SK-MEL-5 (cell line): ENCODE measurements around the gene PARN. TPM values are rescaled to one million over a fixed set of nuclear protein-coding genes. Genes with fewer than 3 reads are reported as not detected.
"Not testable (repeated sequence)": the region's sequence is repeated elsewhere in the genome, so short reads cannot be mapped to it uniquely, and the experiment has no call there.

Experiments used
- DNase-seq: peaks from one replicate; pipeline ENCODE4 v3.0.0-alpha.2; 2016; ENCODE audit warnings: low read depth, low spot score
- in situ Hi-C: cut with HindIII; loops from 2 replicates; pipeline ENCODE4 v1.10.0; 2016; ENCODE audit warnings: low sequenced_read_pairs, high pct_unique_total_duplicates, low pct_unique_long_range_greater_than_20kb
- polyA plus RNA-seq, 2 experiments: library from polyadenylated mRNA; depleted of rRNA; stranded (reverse); fragments of >200 nt; gene quantifications; 2 replicates each; pipeline ENCODE4 v1.2.3, GENCODE V29; 2015
- total RNA-seq: library from RNA; depleted of rRNA; stranded (reverse); fragments of >200 nt; shearing (Covaris generic); gene quantifications from 2 replicates; pipeline ENCODE4 v1.2.3, GENCODE V29; 2014; rRNA removed

The PARN gene, protein sequence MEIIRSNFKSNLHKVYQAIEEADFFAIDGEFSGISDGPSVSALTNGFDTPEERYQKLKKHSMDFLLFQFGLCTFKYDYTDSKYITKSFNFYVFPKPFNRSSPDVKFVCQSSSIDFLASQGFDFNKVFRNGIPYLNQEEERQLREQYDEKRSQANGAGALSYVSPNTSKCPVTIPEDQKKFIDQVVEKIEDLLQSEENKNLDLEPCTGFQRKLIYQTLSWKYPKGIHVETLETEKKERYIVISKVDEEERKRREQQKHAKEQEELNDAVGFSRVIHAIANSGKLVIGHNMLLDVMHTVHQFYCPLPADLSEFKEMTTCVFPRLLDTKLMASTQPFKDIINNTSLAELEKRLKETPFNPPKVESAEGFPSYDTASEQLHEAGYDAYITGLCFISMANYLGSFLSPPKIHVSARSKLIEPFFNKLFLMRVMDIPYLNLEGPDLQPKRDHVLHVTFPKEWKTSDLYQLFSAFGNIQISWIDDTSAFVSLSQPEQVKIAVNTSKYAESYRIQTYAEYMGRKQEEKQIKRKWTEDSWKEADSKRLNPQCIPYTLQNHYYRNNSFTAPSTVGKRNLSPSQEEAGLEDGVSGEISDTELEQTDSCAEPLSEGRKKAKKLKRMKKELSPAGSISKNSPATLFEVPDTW
- total RNA-seq = 97.6 and 102 TPM in 2 replicates
- 92.2 and 102 TPM in 2 replicates for polyA plus RNA-seq (2015; cell fraction: cytosol; rRNA removed)
- 194 and 208 TPM in 2 replicates for polyA plus RNA-seq (2015; cell fraction: nucleus; rRNA removed)

DNA sequence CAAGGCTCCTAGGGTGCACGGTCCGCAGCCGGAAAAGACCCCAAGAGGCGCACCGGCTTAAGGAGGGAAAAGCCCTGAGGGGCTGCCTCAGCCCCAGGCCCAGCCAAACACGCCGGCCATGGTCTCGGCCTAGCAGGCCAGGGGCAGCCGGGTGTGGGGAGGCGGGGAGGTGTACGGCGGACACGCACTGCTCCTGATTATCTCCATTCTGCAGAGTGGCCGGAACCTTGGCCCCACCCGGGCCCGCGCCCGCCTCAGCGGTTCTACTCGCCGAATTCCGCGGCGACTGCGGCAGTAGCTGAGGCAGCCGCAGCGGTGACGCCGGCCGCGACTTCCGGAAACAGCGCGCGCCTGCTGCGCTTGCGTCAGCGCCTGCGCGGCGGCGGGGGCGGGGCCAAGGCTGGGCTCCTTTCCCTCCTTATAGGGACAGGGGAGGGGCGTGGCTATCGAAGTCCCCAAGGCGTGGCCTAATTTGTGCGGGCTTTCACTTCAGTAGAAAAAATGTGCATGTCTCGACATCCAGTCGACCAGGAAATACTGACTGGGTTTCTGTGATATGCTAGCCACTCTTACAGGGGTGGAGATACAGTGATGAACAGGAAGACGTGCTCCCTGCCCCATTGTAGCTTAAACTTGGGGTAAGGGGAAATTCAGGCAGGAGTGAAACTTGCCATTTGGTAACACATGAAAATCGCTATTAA, at the start of gene PARN:
Gene PARN (minus strand): TSS at position 342 of the 701 bp plus-strand sequence. CDS start 135 bp downstream, at position 207.
- in situ Hi-C loops = no loop called here
- DNase-seq = peak; percentile 98

DNA sequence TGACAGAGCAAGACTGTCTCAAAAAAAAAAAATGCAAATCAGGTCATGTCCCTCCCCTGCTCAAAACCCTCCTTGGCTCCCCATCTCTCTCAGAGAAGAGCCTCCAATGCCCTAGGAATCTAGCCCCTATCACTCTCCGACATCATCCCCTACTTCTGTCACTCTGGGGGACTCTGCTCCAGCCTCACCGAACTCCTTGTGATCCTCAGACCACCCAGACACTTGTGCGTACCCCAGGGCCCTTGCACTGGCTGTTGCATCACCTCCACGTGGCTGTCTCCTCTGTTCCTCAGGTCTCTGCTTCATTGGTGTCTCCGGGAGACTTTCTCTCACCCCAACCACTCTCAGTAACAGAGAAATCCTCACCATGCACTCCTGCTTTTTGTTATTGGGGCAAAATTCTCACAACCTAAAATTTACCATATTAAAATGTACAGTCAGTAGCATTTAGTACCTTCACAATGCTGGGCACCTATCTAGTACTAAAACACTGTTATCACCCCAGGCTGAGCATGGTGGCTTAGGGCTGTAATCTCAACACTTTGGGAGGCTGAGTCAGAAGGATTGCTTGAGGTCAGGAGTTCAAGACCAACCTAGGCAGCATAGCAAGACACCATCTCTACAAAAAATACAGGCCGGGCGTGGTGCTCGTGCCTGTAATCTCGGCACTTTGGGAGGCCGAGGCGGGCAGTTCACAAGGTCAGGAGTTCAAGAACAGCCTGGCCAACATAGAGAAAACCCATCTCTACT, 48.9 kb upstream of the PARN start:
- in situ Hi-C loops = no loop called here

GRCh38 chr16:14677627-14678026, 47.6 kb upstream of the PARN start:
- DNase-seq = no peak
- in situ Hi-C loops = no loop called here

More for the DNA sequence above, 48.9 kb upstream of the PARN start:
- DNase-seq = no peak

DNA sequence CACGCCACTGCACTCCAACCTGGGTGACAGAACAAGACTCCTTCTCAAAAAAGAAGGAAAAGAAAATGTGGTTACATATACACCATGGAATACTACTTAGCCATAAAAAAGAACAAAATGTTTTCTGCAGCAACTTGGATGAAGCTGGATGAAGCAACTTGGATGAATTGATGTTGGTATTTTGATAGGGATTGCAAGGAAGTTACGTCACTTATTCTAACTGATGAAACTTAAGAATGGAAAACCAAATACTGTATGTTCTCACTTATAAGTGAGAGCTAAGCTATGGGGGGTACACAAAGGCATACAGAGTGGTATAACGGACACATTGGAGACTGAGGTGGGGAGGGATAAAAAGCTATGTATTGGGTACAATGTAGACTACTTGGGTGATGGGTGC, 46.6 kb upstream of the PARN start:
- no peak for DNase-seq
- in situ Hi-C loops = no loop called here

DNA sequence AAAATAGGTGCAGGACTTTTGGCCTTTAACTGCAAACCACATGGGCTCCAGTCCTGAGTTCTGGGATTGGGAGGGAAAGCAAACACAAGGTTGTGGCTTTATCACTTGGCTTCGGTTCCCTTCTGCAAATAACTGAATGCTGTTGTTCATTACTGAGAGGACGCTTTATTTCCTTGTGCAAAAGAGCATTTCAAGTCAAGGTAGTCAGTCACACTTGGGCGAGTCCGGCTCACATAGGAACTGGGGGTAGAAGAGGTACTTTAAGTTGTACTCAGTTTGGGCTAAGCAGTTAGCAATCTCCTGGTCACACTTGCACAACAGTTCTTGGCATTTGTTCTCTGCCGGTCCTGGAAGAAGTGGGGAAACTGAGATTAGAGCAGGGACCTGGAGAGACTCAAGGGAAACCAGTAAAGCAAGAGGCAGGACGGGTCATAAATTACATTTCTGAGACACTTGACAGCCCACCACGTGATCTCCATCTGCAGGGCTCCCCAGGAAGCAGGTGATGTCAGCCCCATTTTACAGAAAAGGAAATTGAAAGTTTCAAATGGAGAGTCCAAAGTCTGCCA, 42.4 kb upstream of the PARN start:
- in situ Hi-C loops = no loop called here
- DNase-seq = peak; percentile 15

GRCh38 chr16:14669776-14670175, 39.7 kb upstream of the PARN start:
- in situ Hi-C loops = no loop called here
- DNase-seq = peak; percentile 15

DNA sequence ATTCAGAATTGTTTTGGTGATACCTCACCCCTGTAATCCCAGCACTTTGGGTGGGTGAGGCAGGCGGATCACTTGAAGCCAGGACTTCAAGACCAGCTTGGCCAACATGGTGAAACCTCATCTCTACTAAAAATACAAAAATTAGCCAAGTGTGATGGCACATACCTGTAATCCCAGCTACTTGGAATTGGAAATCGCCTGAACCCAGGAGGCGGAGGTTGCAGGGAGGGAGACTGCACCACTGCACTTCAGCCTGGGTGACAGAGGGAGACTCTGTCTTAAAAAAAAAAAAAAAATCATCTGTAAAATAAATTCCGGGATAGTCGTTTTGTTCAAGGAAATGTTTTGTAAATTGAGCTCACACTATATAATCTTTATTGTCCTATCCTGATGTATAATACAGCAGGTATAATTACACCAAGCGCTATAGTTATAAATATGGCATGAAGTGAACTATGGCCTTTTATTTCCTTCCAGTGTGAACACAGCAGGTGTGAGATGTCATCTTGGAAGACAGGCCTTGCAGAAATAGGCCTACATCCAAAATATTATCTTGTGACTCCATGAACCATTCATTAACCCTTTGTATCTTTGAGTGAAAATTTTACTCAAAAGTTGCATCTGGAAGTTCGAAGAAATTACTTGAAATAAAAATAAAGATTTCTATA, 38.6 kb upstream of the PARN start:
- in situ Hi-C loops = no loop called here
- DNase-seq = no peak

DNA sequence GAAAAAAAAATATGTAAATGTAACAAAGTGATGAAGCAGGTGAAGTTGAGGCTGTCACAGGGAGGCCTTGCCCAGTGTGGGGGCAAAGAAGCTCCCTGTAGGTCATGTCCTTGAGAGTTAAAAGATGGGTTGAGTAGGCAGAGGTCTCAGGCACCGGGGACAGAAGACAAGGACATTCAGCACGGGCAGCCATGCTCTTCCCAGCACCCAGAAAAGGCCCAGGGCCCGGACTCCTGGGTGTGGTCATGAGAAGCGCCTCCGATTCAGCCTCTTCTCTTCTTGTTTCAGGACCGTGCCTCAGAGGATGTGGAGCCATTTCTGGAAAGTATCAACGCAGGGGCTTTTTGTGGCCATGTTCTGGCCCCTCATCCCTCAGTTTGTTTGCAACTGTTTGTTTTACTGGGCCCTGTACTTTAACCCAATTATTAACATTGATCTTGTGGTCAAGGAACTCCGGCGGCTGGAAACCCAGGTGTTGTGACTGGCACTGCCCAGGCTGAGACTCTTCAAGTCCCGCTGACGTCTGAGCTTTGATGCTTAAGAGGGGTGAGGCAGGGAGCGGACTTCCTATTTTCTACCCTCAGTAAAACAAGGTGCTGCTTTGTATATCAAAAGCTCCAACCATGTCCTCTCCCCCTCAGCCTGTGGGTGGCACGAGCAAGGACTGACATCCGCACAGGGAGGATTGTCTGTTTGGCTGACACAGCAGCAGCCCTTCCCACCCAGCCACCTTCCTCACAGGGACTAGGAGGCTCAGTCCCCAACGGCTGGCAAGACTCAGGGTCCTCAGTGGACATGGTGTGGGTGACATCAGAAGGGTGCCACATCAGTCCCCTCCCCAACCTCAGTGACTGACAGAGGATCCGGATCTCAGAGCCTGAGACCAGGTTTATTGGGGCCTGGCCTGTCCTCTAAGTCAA, 37.5 kb upstream of the PARN start:
- in situ Hi-C loops = no loop called here

DNA sequence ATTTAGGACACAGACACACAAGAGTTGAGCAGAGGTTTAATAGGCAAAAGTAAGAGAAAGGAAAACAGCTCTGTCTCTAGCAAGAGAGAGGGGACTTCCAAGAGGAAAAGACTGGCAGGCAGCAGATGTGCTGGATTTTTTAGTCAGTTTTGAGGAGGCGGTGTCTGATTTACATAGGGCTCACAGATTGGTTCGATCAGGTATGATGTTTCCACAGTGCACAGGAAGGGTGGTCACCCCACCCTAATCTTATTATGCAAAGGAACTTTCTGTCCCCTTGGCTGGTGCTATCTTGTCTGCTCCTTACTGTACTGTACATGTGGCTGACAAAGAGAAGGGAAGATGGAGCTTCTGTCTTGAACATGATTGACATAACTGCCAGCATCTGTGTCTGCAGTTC, 28.0 kb upstream of the PARN start:
- in situ Hi-C loops = no loop called here
- DNase-seq = no peak

More for the DNA sequence above, 37.5 kb upstream of the PARN start:
- no peak for DNase-seq

DNA sequence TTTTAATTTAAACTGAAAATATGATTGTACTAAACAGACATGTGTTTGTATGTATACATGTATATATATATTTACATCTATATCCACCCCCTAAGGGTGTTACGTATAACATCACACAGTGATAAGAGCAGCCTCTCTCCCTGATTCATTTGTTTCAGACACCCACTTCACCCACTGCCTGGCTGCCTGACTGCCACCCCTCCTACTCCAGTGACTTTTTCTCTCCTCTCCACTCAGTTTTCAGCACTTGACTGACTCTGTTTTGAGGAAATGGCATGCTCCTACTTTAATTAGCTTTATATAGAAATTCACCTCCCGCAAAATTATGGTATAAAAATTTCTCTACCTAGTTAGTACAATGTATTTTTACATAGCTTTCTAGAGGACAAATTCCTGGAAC, 22.7 kb upstream of the PARN start:
- no peak for DNase-seq
- in situ Hi-C loops = no loop called here

DNA sequence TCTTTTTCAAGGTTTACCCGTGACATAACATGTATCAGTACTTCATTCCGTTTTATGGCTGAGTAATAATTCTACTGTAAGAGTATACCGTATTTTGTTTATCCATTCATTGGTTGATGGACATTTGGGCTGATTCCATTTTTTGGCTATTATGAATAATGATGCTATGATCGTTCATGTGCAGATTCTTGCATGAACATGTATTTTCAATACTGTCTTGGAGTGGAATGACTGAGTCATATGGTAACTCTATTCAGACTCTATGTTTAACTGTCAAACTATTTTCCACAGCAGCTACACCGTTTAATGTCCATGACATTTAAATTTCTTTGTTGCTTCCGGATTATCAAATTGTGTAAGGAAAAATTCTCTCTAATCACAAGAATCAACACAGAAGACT, 20.6 kb upstream of the PARN start:
- in situ Hi-C loops = no loop called here
- no peak for DNase-seq

DNA sequence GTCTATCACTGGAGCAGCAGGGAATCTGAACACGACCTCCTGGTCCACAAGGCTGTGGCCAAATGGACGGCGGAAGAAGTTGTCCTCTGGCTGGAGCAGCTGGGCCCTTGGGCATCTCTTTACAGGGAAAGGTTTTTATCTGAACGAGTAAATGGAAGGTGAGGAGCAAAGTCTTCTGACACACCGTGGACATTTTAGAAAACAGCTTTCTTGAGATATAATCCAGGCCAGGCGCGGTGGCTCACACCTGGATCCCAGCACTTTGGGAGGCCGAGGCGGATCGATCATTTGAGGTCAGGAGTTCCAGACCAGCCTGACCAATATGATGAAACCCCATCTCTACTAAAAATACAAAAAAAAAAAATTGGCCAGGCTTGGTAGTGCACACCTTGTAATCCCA, 19.8 kb upstream of the PARN start:
- no peak for DNase-seq
- in situ Hi-C loops = no loop called here

- DNase-seq = no peak
- in situ Hi-C loops = no loop called here
These were observed 11.9 kb upstream of the PARN start for GRCh38 chr16:14641926-14642325.

DNA sequence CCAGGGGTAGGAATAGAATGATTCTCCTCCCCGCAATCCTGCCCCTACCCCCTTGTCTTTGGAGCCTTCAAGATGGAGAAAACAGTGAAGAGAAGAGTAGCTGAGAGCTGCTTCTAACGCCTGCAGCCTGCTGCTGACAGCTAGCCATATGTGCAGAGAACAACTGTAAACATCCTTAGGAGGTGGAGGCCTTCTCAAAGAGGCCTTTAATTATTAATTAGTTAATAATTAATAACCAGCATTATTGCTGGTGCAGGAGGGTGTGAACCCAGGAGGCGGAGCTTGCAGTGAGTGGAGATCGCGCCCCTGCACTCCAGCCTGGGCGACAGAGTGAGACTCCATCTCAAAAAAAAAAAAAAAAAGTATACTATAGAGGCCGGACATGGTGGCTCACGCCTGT, 11.1 kb upstream of the PARN start:
- in situ Hi-C loops = no loop called here
- no peak for DNase-seq

GRCh38 chr16:14640538-14640937, 10.5 kb upstream of the PARN start:
- DNase-seq = no peak
- in situ Hi-C loops = no loop called here

GRCh38 chr16:14636951-14637240, 6.8 kb upstream of the PARN start:
- in situ Hi-C loops, DNase-seq: not testable (repeated sequence)
